Embryonic facial prominence (tissue), 1 donor: ENCODE results near the gene BNIP1.

Experiments
- DNase-seq: peaks from one replicate; pipeline ENCODE4 v3.0.0-alpha.2; 2016; ENCODE audit errors: extremely low spot score

BNIP1 gene

DNA sequence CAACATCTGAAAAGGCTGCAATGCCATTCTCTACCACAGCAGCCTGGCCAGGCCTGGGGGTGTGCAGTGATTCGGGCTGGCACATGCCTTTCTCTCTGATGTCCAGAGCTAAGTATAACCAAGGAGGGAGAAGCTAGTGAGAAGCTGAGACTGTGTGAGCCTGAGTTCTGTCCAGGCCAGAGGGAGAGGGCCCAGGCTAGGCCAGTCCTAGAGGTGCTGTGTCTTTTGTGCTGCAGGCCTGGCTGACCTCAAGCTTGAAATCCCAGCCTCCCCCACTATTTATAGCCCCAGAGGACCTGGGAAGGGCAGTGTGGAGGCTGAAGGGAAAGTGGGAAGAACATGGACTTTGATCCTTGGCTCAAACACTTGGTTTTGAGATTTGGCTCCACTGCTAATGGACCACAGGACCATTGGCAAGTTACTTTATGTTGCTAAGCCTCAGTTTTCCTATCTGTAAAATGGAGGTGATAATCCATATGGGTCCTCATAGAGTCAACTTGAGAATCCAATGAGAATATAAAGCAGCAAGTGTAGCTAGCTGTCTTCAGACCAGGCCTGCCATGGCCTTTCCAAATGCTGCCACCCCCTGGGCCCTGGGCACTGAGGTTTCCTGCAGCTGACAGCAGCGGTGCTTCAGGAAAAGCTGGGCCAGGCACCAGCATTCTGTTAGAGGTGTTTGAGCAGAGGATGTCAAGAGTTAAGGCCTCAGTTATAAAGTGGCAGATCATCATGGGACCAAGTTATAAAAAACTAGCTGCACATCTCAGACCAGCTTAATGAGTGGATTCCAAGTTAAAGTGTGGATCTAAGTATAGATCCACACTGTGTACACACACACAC, 21.1 kb downstream of the BNIP1 start:
- DNase-seq: no peak

DNA sequence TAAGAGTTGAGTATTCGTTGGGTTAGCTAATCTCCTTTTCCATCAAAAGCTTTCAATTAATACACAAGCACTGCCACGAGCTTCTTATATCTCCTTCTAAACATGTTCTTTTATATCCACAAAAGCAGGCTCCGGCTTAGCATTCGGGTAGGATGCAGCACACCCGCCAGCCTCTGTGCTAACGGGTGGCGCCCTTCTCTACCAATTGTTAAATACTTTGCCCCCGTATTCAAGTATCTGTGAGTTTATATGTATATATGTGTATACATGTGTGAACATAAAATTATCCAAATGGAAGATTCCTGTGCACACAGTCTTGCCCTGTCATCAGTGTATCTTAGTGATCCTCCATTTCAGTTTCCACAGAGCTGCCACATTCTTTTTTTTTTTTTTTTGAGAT, 27.8 kb downstream of the BNIP1 start:
- no peak for DNase-seq

DNA sequence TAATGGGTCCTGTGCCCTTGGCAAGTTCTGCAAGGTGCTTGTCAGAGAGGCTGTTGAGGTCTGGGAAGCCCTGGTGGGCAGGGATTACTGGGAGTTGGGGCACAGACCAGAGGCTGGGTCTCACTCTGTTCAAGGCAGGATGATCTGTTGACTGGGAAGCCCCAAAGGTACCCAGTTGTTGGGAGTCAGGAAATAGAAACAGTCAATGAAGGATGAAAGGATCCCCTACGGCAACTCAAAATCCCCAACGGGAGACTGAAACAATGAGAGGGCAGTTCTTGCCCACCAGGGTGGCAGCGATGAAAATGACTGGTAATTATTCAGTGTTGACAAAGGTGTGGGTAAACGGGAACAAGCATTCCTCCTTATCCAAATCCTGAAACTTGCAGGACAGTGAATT, 31.2 kb downstream of the BNIP1 start:
- DNase-seq: no peak

DNA sequence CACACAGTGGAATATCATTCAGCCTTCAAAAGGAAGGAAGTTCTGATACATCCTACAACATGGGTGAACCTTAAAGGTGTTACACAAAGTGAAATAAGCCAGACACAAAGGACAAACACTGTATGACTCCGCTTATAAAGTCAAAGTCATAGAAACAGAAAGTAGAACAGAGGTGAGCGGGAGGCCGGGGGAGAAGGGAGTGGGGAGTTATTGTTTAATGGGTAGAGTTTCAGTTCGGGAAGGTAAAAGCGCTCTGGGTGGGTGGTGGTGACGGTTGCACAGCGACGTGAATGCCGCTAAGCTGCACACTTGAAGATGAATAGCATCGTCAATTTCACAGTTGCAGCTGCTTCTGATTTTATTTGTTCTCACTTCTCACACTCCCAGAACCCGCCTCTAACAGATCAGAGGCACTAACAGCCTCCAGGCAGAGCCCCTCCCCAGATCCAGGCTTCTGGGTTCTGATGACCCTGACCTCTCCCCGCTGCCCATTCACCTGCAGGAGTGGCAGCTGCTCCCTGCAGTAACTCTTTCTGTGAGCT, 34.1 kb downstream of the BNIP1 start:
- DNase-seq: no peak

DNA sequence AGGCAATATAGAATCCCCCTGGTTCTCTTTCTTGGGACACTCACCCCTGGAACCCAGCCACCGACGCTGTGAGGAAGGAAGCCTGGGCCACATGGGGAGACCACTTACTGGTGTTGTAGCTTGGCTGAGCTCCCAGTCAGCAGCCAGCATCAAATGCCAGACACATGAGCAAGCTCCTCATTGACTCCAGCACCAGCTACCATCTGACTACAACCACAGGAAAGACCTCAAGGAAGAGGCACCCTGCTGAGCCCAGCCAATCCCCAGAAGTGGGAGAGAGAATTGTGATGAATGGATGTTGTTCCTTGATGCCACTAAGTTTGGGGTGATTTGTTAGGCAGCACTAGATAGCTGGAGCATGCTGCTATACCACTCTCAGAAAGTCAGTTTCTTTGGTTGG, 36.0 kb downstream of the BNIP1 start:
- no peak for DNase-seq

DNA sequence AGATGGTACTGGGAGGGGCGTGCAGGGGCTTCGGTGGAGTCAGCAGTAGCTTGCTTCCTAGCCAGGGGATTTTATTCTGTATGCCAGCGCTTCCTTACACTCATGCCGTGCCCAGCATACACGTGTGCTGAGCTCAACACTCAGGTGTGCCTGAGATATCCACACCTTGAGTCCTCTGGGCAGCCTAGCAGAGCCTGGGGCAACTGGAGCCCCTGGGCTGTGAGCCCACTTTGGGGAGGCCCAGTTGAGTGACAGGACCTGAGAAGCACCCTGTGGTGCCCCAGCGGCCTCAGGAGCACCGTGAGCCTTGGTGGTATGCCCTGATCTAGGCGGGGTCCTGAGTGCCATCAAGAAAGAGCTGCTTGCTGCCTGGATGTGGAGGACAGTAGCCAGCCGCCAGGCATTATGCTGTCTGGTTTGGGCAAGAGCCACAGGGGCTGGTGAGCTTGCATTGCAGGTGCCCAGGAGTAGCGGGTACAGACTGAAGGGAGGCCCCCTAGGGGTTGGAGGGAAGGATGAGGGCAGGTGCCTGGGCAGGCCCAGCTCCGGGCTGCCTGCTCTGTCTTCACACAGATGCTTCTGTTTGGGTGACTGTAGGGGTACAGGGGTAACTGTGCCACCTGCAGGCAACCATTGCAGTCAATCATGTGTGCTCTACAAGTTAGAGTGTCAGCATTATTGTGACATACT, 42.9 kb downstream of the BNIP1 start:
- DNase-seq: no peak

DNA sequence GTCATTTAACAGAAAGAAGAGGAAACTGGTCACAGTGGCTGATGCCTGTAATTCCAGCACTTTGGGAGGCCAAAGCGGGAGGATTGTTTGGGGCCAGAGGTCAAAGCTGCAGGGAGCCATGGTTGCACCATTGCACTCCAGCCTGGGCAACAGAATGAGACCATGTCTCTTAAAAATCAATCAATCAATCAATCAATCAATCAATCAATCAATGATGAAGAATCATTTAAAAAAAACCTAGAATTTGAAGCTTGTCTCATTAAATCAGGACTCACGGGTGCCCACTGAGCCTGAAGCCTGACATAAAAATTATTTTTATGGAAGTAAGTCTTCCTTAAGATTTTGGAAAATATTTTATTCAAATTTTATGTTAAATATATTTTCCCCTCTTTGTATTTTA, 43.9 kb downstream of the BNIP1 start:
- DNase-seq: no peak

DNA sequence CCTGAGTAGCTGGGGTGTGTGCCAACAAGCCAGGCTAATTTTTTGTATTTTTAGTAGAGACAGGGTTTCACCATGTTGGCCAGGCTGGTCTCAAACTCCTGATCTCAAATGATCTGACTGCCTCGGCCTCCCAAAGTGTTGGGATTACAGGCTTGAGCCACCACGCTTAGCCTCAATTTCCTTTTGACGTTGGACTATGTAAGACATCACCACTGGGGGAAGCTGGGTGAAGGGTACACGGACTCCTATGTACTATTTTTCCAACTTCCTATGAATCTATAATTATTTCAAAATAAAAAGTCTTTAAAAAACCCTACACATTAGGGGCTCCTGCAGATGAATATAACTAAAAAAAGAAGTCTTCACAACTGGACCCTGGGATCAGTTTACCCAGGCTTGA, 46.7 kb downstream of the BNIP1 start:
- DNase-seq: no peak

DNA sequence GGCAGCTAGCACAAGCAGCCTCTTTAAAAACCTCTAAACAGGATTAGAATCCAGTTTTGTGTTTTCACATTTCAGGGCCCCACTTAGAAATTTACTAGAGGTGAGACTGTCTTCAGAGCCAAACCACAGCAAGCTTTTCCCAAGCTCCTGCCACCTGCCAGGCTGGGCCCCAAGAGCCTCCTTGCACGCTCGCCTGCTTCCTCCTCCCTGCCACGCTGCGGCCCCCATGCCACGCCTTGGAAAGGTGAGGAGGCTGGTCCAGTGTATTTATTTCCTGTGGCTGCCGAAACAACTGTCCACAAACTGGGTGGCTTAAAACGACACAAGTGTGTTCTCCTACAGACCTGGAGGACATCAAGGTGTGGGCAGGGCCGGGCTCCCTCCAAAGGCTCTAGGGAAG, 47.2 kb downstream of the BNIP1 start:
- DNase-seq: no peak

DNA sequence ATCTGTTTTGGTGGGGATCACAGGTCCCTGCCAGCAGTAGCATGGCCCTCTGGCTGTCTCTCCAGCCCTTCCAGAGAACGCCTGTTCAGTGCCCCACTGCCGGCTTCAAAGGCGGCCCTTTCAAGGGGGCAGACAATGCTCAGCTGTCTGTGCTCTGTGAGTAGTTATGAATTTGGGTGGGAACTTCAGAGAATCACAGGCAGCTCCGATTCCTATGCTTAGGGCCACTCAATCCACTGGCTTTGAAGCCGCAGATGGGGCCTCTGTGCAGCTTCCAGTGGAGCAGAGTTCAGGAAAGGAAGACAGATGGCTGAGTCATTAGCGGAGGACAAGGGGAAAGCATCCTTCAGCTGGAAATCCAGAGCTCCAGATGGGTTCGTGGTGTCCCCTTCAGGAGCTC, 48.2 kb downstream of the BNIP1 start:
- no peak for DNase-seq

DNA sequence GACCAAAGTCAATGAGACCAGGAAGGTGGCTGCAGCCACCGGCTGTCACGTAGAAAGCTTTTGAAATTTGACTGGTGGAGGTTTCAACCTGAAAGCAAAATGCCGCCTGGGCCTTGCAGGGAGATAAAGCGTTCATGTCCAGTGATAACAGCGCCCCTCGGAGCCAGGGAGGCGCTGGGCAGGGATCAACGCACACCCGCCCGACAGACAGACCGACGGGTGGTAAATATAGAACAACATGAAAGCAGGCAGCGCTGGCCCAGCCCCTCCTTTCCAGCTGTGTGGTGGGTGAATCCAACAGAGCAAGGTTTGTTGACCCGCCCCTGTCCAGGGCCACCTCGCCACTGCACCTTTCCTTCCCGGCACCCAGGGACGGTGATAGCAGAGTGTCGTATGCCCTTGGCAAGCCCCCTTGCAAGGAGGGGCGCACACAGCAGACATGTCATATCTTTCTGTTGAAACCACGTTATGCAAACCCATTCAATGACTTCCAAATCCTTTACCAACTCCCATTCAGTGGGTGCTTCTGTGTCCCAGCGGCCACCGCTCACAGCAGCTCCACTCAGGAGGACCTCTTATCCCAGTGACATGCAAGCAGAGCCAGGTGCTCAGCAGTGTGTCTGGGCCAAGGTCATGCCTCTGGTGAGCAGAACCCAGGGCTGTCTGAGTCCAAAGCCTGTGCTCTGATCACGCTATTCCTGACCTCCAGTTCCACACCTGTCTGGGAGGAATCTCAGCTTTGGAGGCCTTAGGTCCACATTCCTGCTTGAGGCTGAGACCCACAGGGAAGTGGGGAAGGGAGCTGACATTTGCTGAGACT, 52.0 kb downstream of the BNIP1 start:
- DNase-seq: no peak

DNA sequence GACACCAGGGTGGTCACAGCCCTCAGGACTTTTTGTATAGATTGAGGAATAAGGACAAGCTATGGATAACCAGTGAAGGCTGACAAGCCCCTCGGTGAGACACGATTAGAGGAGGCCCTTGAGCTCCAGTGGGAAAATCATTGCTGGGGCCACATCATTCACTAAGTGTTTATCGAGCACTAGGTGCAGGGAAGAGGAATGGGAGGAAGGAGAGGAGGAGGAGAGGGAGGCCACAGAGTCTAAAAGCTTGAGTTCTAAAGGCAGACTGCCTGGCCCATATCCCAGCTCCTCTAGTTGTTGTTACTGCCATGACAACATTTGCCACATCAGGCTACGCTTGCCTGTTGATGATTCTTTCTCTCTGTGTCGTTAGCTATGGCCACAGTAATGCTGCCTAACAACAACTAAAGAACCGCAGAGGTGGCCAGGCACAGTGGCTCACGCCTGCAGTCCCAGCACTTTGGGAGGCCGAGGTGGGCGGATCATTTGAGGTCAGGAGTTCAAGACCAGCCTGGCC, 53.1 kb downstream of the BNIP1 start:
- DNase-seq: no peak

DNA sequence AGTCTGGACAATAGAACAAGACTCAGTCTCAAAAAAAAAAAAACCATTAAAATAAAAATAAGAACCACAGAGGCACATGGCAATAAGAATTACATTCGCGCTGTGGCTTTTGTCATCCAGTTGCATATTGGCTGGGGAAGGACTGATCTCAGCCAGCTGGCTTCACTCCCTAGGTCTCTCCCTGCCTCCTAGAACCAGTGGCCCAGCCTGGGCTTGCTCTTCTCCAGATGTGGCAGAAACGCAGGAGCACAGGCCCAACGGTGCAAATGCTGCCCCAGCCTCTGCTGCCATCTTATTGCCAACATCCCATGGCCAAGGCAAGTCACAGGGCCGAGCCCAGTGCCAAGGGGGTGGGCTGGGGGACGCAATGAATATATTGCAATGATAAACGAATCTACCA, 53.7 kb downstream of the BNIP1 start:
- DNase-seq: no peak

DNA sequence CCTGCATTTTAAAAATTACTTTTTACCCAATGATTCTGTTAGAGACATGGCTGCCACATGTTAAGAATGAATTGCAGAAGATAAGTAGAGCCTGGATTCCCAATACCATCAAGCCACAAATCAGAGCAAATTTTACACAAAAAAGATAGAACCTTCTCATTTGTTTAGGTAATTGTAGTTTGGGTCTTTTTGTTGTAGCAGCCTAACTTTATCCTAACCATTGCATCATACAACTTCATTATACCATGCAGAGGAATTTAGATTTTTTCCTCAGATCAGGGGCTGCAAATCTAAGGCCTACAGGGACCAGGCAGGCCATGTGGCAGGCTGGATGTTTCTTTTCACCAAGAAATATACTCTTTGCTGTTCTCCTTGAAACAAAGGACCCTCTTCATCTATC, 56.0 kb downstream of the BNIP1 start:
- DNase-seq: no peak

DNA sequence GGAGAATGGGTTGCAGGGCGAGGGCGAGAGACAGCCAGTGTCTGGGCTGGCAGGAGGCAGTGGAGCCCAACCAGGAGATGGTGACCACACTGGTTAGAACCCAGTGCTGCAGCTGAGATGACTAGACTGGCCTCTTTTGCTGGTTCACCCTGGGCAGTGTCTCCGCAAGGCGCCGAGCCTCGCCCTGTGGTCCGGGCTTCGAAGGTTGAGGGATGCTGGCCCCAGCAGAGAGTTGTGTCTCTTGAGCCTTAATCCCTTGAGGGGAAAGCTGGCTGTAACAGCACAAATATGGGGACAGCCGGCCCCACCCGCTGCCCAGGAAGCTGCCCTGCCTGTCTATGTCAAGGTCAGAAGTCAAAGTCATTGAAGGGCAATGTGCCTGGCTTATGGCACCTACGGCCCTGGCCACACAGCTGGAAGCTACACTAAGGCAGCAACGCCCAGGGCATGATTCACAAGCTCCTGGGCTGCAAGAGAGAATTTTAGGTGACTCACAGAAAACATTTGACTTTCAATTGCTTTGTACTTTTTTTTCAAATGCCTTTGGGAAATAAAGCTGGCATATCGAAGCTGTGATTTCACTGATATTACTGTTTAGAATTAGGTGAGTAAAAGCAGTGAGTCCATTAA, 57.4 kb downstream of the BNIP1 start:
- no peak for DNase-seq

DNA sequence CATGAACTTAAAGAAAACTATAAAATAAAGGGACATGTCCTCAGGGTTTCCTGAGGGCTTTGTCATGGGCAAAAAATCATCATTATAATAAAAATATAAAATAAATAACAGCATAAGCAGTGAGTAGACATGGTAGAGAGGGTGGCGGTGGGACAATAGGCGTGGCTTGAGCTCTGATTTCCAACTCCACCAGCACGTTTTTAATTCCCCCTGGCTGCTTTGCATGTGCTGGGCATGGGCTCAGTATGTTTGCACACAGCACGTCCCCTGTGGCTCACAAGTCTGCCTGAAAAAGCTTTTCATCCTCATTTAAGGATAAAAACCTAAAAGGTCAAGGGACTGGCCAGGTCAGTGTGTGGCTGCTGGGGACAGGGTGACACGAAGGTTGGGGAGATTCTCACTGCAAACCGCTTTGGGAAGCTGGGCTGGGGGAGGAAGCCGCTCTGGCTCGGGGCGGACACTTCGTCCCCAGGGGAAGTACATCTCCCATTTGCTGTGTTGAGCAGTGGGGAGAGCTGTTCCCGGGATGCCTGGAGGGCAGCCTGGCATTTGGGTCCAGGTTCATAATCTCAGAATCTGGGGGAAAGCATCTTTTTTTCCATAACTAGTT, 58.0 kb downstream of the BNIP1 start:
- DNase-seq: no peak

DNA sequence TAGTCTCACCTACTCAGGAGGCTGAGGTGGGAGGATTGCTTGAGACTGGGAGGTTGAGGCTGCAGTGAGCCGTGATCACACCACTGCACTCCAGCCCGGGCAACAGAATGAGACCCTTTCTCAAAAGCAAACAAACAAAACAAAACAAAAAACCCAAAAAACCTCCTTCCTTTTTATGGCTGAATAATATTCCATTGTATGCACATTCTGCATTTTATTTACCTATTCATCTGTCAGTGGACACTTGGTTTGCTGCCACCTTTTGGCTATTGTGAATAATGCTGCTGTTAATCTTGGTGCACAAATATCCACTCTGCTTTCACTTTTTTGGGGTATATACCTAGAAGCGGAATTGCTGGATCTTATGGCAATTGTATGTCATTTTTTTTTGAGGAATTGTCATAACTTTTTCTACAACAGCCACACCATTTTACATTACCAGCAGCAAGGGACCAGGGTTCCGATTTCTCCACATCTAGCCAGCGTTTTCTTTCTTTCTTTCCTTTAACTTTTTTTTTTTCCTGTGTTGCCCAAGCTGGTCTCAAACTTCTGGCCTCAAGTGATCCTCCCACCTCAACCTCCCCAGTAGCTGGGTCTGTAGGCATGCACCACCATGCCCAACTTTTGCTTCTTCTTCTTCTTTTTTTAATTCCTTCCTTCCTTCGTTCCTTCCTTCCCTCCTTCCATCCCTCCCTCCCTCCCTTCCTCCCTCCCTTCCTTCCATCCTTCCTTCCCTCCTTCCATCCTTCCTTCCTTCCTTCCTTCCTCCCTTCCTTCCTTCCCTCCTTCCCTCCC, 60.1 kb downstream of the BNIP1 start:
- DNase-seq: no peak

DNA sequence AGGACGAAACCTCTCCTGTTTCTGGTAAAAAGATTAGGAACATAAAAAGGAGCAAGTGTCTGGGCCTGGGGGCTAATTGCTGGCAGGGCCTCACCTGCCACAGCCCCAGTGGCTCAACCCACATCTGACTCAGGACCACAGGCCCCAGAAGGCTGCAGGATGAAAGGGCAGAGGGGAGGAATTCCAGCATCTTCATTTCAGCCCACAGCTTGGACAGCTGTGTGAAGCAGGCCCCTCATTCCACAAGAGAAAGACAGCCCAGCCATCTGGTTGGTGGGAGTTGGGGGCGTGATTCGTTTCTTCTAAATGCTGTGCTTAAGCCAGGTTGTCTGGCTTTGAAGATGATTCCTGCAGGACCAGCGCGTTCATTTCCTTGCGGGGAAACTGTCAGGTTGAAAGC, 61.6 kb downstream of the BNIP1 start:
- no peak for DNase-seq

DNA sequence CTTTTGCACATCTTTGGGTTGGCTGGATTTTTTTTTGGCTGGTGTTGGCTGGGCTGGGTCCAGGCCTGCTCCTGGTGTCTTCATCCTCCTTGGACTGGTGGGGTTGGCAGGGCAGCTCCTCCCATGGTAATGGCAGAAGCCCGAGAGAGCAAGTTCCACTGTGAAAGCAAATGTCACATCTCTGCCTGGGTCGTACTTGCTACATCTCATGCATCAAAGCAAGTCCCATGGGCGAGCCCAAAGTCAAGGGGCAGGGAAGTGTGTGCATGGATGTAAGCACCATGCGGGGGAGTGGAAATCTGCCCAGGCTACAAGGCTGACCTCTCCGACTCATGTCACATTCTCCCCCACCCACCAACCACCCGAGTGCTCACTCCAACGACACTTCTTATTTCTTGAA, 64.0 kb downstream of the BNIP1 start:
- DNase-seq: no peak

DNA sequence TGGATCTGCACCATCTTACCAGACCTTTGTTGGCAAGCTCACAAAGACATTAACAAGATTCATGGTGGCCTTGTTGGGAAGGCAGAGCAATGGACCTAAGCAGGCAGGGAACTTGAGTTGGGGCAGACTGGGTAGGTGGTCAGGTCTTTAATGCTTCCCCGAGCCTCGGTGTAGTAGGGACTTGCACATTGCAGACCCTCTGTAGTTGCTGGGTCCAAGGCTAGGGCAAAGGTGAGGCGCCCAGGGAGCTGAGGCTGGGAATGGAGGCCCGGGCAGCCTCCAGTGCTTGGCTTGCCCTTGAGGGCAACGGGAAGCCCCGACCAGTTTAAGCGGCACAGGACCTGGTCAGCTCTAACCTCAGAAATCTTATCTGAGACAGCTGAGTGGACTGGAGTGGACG, 66.5 kb downstream of the BNIP1 start:
- no peak for DNase-seq
